T follicular helper cell (primary cell): ENCODE measurements around the gene B4GALT6.

Experiments
- DNase-seq: peaks from one replicate; pipeline ENCODE4 v3.0.0-alpha.2; 2020; ENCODE audit warnings: low read depth

B4GALT6 gene

GRCh38 chr18:31659576-31660177, 24.7 kb downstream of the B4GALT6 start:
- DNase-seq: no peak

DNA sequence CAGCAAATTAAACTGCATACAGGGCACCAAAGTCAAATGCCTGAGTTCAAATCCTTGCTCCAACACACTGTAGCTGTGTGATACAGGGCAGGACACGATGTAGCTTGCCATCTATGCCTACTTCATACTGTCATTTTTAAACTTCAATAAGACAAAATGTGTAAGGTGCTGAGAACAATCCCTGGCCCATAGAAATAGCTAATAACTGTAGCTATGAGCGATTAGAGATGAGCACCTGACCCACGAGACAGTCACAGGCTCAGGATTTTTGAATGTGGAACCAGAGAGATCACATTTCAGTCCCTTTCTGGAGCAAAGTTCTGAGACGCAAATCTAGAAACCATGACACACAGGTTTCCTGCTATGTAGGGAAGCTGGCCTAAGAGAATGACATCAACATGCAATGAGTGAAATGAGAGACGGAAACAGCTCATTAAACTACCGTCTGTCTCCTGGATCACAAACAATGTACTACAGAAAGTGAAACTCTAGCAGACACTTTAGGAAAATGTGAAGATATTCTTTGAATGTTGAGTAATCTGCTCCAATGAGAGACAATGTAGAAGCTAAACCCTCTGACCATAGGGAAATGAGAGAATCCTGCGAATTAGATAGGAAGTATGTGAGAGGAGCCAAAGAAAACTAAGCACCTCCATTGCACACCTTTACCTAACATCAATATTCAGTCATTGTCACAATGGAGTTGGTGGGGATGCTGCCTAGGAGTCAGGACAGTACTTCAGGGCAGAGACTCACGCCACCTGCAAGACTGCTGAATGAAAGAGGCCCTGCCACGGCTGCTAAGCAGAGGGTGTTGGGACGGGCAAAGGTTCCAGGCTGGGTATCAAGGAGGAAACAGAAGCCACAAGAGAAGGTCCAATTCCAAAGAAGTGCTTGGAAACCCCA, 25.5 kb downstream of the B4GALT6 start:
- no peak for DNase-seq

GRCh38 chr18:31657823-31658669, 26.3 kb downstream of the B4GALT6 start:
- DNase-seq: no peak

DNA sequence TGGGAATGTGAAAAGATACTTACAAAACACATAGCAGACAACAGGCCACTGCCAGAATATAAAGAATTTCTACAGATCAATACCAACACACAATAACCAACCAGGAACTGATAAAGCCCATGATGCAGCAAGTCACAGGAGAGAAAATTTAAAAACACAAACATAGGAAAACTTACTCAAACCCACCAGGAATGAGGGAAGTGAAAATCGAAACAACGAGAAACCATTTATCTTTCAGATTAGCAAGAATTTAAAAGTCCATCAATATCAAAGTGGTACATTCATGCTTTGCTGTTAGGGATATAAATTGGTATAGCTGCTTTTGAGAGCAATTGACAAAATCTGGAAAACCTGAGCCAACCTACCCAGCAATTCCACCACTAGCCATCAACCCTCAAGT, 27.6 kb downstream of the B4GALT6 start:
- no peak for DNase-seq

DNA sequence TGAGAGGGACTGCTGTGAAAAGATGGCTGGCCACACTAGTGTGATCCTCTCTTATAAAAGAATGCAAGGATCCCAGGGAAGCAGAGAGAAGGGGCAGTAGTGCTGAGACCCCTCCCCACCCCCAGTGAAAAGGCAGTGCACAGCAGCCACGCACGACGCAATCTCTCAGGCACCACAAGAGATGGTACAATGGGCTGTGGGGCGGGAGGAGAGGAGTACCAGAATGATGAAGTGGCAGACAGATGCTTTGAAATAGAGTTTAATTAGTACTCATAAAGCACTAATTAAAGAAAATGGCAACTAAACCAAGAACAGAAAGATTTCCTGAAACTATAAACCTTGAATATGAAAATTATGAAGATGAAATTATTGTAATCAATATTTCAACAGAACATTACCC, 29.0 kb downstream of the B4GALT6 start:
- no peak for DNase-seq

DNA sequence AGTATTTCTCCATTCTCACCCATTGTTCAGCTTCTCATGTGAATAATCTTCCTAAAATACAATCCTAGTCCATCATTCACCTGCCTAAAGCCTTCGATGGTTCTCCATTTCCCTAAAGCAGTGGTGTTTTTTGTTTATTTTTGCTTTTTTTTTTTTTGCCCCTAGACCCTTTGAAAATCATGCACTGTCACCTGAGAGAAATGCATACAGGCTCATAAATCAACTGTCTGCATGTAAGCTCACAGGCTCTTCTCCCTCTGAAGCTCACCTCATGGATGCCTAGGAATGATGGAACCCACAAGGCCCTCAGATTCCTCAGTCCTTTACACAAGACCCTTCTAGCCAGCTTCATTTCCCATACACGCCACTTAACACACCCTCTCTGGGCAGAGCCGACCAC, 31.5 kb downstream of the B4GALT6 start:
- no peak for DNase-seq

DNA sequence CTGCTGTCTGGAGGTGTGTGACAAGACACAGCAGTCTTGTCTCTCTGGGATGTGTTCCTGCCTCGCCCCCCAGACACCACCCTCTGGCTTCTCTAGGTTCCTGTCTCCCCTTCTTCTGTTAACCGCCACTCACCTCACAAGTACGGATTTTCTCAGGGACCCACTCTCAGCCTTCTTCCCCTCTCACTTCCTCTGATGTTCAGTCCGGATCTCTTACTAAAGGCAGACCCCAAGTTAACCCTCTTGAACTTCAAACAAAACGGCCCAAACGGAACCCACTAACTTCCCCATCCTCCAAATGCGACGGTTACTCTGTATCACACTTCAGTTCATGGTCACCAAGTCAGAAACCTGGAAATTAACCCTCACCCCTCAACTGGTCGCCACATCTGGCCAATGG, 32.0 kb downstream of the B4GALT6 start:
- DNase-seq: no peak

- DNase-seq: no peak
Observed at GRCh38 chr18:31651369-31651768, 33.0 kb downstream of the B4GALT6 start.

GRCh38 chr18:31649978-31650719, 34.2 kb downstream of the B4GALT6 start:
- no peak for DNase-seq

- DNase-seq: no peak
Observed at GRCh38 chr18:31649449-31649848, 34.9 kb downstream of the B4GALT6 start.

DNA sequence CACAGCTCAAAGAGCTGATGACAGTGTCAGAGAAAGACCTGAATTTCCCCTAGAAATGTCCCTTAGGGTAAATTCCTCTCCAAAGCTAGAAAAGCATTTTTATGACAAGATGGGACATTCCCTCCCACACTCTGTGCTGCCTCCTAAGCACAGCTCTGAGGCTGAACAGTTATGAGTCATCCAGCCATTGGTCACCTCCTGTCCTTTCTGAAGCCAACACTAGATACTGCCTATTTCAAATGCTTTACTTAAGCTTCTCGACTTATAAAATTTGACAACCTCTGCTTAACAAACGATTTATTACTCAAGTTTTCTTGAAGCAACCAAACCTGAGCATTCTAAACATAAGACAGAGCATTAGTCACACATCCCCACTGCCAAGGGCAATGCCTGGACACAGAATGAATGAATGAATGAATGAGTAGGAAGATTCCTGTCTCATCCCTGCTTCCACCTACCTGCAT, 35.4 kb downstream of the B4GALT6 start:
- no peak for DNase-seq

GRCh38 chr18:31648458-31648857, 35.9 kb downstream of the B4GALT6 start:
- DNase-seq: no peak

DNA sequence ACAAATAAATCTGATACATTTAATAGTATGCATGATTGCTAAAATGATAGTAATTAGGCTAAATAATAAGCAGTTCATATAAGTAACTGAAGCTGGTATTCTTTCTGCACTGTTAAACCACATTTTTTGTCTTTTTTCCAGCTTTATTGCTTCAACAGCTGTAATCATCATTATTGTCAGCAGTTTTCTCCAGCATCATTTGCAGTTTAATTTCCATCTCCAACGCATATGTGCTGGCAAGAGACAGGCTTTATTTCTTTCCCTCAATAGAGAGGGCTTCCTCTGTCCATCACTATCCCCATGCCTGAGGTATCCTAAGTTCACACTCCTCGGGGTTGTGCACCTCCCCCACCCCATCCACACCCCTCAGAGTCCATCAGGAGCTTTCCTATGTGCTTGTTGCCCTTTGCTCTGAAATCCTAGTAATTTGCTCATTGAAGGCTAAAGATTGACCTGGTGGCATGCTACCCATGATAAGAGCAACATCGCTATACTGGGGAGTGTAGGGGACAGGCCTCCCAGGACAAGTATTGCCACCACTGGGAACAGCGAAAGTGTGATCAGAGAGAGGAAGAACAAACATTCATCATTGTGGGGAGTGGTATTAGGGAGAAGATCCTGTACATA, 37.1 kb downstream of the B4GALT6 start:
- DNase-seq: no peak

DNA sequence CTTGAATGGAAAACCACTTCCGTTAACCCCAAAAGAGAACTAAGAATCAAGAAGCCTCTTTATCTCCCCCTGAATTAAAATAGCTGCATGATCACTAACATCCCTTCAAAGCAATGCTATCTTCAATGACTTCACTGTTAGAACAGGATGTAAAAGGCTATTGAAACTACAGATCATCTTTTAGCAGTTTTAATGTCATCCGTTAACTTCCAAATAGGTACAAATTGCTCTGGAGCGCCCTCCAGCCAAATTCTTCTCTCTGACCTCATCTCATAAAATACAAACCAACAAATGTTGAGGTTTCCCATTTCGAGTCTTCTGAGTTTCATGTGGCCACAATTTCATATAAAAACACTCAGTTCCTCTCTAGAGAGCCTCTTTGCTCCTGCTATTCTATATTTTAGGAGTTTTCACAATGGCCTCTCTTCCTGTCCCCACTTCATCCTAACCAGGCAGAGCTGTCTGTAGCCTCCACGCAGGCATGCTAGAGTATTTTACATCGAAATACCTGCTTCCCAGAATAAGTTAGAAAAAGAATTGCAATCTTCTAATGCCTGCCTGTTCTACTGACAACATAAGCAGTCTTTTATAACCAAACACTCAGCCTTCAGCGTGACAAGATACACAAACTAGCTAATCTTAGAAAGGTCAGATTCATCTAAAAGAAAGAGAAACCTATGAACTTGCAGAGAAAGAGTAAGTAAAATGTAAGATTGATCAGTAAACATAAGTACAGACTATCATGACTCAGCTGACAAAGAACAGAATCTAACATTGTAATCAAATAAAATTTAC, 37.9 kb downstream of the B4GALT6 start:
- DNase-seq: no peak

DNA sequence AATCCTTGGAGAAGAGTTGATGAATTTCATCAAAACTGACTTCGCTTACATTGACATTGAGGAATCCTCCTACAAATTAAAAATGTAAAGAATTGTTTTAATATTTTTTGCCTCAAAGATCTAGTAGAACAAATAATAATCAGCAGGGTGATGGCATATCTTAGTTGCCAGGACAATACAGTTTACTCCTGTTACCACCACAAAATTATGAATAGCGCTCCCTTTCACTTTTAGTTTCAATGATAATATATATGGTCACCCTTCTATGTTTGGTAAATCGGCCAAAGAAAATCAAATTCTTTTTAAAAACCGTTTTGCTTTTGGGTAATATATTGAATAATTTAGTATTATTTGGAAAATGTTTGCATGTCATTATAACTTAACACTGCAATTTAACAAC, 39.0 kb downstream of the B4GALT6 start:
- no peak for DNase-seq

DNA sequence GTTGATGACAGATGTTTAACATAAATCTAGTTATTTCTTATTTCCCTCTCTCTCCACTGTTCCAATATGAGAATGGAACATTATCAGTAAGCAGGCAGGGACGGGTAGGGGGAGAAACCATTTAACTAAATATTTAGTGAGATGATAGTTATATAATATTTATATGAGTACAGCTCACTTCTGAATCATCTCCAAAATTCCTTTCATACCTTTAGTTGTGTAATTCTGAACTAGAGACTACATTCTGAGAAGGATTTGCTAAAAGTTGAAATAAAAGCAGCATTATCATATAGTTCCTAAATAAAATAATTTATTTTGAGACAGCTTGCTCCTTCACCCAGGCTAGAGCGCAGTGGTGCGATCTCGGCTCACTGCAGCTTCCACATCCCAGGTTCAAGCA, 41.4 kb downstream of the B4GALT6 start:
- no peak for DNase-seq

GRCh38 chr18:31637445-31637844, 46.9 kb downstream of the B4GALT6 start:
- DNase-seq: no peak

DNA sequence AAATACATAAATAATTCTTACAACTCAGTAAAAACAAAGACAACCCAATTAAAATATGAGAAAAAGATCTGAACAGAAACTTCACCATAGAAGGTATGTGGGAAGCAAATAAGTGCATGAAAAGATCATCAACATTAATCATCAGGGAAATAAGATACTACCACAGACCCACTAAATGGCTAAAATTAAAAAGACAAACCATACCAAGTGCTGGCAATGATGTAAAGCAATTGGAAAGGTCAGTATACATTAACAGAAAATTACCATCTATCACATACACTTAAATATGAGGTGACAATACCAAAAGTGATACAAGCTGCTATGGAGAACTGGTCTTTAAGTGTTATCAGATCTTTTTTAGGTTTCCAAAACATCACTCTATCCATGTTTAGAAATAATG, 48.0 kb downstream of the B4GALT6 start:
- no peak for DNase-seq

DNA sequence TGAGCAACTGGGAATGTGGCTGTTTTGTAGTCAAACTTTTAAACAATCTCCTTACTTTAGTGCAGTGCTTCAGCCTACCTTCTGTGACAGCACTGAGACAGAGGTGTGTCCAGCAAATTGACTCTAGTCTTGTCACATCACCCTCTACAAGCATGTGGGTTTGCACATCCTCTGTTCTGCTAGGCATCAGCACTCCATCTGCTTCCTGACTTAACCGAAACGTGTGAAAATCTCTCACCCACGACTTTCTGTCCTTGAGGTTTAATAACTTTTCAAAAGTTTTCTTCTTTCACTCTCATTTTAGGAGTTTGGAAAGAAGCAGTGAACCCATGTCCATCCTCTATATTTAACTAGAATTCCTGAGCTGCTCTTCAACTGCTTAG, 50.1 kb downstream of the B4GALT6 start:
- DNase-seq: no peak
